Stromal cell of bone marrow (primary cell): ENCODE results near the gene B3GNT3.
"Not testable (repeated sequence)": the region's sequence is repeated elsewhere in the genome, so short reads cannot be mapped to it uniquely, and the experiment has no call there.

Experiments
- DNase-seq: peaks from one replicate; pipeline ENCODE4 v3.0.0-alpha.2; 2012; ENCODE audit warnings: low read depth

Gene B3GNT3

DNA sequence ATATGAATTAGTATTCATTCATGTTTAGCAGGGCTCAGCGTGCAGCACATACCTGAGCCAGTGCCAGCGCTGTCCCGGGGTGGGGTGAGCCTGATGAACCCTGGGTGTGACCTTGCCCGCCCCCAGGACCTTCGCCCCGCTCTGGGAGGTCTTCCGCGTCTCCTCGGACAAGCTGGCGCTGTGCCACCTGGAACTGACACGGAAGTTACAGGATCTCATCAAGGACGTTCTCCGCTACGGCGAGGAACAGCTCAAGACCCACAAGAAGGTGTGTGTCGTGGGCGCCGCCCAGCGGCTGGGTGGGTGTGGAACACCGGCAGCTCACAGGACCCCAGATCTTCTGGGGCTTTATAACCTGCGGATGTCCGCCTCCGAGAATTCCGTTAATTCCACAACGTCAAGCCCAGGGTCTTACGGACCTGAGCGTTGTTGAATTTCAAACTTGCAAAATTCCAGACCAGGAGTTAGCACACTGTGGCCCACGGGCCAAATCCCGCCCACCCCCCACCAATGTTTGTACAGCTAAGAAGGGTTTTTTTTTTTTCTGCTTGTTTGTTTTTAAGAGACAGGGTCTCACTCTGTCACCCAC is 28.3 kb upstream of the B3GNT3 start:
- peak; percentile 39 for DNase-seq

DNA sequence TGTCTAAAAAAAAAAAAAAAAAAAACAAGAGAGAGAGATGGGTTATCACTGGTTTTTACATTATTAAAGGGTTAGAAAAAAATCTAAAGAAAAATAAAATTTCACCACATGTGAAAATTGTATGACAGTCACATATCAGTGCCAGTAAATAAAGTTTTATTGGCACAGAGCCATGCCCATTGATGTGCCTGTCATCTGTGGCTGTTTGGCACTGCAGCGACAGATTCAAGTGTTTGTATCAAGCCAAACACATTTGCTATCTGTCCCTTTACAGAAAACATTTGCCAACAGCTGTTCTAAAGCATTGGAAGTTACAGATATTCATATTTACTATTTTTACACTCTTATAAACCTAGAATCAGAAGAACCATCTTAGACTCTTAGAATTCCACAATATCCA is 27.4 kb upstream of the B3GNT3 start:
- DNase-seq, result no peak

DNA sequence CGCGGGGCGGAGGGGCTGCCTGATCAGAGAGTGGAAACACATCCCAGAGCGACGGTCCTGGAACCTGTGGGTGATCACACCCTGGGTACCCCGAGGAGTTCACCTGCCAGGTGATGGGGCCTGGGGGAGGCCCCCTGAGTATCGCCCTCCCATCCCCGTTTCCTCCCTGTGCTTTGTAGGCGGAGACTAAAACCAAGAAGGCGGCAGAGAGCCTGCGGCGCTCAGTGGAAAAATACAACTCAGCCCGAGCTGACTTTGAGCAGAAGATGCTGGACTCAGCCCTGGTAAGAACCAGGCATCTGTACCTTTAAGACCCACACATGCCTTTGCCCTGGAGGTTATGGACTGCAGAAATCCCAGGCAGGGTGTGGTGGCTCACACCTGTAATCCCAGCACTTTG is 24.3 kb upstream of the B3GNT3 start:
- DNase-seq, result no peak

DNA sequence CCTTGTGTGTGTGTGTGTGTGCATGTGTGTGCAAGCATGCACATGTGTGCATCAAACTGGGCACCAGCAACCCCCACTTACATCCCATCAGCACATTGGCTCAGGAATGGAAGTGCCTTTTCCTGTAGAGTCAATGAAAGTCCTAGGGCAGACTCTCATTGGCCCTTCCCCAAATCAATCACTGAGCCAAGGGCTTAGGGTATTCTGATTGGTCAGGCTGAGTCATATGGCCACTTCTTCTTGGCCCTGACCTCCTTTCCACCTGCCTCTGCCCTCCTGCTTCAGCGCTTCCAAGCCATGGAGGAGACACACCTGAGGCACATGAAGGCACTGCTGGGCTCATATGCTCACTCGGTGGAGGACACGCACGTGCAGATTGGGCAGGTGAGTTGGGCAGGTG is 22.8 kb upstream of the B3GNT3 start:
- DNase-seq, result no peak

DNA sequence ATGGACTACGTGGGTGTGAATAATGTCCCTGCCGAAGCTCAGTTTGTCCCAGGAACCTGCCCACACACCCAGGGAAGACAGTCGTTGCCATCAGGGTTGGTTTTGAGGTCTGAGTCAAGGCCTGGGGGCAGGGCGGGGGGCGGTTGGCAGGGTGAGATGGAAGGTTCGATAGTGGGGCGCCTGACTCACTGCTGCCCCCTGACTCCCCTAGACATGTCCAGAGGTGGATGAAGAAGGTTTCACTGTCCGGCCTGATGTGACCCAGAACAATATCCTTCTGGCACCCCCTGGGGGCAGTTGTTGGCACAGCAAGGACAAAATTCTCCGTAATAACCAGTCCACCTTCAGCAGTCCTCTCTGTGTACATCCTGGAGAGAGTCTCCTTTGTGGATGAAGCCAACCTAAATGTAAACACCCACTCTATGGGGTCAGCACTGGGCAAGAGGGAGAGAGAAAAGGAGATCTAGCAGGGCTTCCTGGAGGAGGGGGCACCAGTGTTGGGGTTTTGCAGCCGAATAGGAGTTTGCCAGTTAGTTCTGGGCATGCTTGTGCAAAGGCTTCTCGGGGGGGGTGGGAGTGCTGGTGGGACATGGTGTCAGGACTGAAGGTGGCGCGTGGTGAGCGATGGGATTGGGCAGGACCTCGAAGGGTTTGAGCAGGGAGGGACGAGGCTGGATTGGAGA is 19.6 kb upstream of the B3GNT3 start:
- DNase-seq, result no peak

DNA sequence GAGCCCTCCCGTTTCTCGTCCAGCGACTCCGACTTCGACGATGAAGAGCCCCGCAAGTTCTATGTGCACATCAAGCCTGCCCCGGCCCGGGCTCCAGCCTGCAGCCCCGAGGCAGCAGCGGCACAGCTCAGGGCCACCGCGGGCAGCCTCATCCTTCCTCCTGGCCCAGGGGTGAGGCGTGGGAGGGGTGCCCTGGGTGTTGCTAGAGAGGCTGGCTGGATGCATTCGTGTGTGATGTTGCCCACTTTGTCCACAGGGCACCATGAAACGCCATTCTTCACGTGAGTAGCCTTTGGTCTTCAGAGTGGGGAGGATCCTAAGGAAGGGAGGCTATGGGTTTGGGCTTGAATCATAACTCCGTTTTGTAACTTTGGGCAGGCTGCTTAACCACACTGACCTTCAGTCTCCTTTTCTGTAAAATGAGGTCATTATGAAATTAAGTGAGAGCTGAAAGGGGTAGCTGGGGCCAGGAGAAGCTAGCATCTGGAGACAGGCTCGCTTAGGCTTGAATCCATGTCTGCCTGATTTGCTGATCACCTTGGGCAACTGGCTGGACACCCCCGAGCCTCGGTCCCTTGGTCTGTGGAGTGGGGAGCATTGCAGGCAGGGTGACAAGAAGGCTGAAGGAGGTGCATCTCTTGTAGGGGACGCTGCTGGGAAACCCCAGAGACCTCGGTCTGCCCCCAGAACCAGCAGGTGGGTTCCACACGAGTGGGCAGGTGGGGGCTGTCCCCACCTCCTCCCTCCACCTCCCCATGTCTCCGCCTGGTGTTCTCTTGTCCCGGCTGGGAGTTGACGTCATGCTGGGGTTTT is 18.7 kb upstream of the B3GNT3 start:
- peak; percentile 57 for DNase-seq

DNA sequence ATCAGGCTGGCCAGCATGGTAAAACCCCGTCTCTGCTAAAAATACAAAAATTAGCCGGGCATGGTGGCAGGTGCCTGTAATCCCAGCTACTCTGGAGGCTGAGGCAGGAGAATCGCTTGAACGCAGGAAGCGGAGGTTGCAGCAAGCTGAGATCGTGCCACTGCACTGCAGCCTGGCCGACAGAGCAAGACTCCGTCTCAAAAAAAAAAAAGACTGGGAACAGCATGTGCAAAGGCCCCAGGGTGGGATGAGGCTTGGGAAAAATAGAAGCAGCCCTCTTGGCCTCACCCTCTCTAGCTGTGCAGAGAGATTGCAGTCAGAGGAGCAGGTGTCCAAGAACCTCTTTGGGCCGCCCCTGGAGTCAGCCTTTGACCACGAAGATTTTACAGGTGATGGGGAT is 17.1 kb upstream of the B3GNT3 start:
- not testable (repeated sequence) for DNase-seq

GRCh38 chr19:17778251-17778967 is 16.5 kb upstream of the B3GNT3 start:
- DNase-seq, result no peak

GRCh38 chr19:17778968-17779929 is 15.7 kb upstream of the B3GNT3 start:
- DNase-seq, result peak; percentile 17

DNA sequence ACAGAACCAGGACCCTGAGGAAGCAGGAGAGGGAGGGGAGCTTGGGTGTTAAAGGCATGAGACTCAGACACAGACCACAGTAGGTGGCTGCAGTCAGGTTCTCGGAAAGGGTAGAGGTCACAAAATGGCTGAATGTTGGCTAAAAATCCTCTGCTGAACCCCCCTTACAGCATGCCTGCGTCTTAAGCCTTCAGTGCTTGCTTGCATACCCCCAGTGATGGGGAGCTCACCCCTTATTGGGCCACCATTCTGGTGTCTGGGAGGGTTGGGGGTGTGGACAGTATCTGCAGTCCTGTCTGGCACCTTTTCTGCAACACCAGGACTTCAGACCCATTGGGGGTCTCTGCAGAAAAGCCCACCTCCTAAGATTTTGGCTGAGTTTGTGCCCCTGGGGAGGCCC is 14.2 kb upstream of the B3GNT3 start:
- no peak for DNase-seq

GRCh38 chr19:17783721-17784120 is 11.2 kb upstream of the B3GNT3 start:
- DNase-seq, result not testable (repeated sequence)

- DNase-seq, result peak; percentile 36
Observed at GRCh38 chr19:17784201-17785008, 10.5 kb upstream of the B3GNT3 start.

DNA sequence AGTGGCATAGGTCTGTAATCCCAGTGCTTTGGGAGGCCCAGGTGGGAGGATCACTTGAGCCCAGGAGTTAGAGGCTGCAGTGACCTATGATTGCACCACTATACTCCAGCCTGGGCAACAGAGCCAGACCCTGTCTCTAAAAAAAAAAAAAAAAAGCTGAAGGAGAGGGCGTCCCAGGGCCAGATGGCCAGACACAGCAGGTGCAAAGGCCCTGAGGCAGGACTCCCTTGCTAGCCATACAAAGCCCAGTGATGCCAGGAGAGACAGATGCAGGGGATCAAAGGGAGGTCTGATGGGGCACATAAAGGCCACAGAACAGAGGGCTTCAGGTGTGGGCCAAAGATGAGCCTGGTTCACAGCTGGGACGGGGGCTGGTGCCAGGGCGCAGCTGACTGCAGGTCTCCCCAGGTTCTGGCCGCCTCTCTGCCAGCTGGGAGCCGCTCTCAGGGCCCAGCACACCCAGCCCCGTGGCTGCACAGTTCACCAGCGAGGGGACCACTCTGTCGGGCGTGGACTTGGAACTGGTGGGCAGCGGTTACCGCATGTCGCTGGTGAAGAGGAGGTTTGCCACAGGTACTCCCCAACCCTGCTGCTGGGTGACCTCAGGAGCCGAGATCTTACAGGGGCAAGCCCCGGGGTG is 7.5 kb upstream of the B3GNT3 start:
- no peak for DNase-seq

DNA sequence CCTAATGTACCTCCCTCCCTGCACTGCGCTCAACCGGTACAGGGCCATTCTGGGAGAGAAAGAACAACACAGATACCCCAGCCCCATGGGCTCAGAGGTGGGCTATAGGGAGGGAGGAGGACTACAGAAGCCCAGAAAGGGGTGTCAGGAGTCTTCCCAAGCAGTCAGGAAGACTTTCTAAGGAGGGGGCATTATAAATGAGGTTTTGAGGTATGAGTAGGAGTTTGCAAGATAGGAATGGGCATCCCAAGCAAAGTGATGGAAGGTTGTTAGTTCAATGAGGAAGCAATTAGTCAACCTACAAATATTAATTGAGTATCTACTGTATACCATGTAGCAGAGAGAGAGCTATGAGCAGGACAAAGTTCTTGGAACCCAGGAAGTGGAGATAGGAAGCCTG is 6.3 kb upstream of the B3GNT3 start:
- no peak for DNase-seq

DNA sequence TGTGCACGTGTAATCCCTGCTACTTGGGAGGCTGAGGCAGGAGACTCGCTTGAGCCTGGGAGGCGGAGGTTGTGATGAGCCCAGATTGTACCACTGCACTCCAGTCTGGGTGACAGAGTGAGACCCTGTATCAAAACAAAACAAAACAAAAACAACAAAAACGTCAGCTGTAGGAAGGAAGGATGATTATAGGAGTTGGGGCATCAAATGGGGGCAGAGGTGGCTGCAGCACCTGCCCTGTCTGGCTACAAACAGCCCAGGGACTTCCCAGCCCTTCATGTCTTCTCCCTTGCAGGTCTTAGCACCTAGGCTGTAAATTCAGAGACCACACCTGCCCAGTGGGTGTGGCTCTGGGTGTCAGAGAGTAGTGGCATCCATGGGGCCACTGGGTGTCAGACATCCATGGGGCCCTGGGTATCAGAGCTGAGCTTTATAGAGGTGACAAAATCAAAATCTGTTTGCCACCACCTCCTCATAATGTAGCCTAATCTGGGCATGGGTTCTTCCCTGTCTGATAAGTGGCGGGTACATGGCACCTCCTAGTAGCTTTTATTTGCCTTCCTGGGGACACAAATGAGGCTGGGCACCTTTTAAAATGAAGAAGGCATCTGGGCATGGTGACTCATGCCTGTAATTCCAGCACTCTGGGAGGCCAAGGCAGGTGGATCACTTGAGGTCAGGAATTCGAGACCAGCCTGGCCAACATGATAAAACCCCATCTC is 4.7 kb upstream of the B3GNT3 start:
- DNase-seq, result no peak

DNA sequence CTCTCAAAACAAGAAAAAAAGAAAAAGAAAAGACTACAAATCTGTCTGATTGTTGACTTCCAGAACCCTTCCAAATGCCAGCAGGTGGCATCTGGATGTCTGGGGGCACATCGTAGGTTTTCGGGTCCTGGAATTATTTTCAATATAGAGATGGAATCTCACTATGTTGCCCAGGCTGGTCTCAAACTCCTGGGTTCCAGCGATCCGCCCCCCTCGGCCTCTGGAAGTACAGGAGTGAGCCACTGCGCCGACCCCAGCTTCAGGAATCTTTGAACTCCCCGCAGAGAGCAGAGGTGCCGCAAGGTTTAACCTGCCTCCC is 567 bp upstream of the B3GNT3 start:
- DNase-seq, result no peak

GRCh38 chr19:17795495-17795856 is 538 bp downstream of the B3GNT3 start:
- DNase-seq, result no peak

DNA sequence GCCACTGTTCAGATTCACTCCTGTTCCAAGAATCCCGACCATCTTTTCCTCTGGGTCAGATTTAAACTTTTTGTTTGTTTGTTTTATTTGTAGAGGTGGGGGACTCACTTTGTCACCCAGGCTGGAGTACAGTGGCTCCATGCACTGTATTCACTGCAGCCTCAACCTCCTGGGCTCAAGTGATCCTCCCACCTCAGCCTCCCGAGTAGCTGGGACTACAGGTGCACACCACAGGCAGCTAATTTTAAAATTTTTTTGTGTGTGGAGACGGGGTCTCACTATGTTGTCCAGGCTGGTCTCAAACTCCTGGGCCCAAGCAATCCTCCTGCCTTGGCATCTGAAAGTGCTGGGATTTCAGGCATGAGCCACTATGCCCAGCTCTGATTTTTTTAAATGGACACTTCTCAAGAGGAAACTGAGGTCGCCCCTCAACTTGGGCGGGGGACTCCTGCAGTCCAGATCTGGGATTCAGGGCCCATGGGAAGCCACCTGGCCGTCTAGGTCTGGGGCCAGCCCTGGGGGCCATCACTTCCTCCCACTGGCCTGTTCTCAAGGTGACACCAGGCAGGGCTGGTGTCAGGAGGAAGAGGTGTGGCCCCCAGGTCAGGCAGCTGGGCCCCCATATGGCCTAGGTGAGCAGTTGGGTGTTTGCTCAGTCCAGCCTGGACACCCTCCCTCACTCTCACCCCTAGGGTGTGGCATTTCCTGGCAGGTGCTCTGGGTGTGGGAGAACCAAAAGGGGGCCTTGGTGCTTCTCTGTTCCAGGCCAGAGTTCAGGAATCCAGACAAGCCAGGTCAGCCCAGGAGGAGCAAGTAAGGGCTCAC is 1.3 kb downstream of the B3GNT3 start:
- DNase-seq, result no peak
